Measurements from ENCODE around the gene ZCCHC3.

Gene ZCCHC3

GRCh38 chr20:286508-286907 lies 10.9 kb upstream of the ZCCHC3 start:
- no peak for DNase-seq

GRCh38 chr20:288956-289692 lies 8.2 kb upstream of the ZCCHC3 start:
- DNase-seq = no peak

- no peak for DNase-seq
Measured at GRCh38 chr20:289693-290083, 7.7 kb upstream of the ZCCHC3 start.

GRCh38 chr20:290084-290831 lies 7.1 kb upstream of the ZCCHC3 start, which contains the start of gene C20orf96:
Gene C20orf96, minus strand, starts transcription at chr20:290750. Its CDS starts 140 bp downstream, at chr20:290610.
- peak; percentile 86 for DNase-seq

GRCh38 chr20:294602-295001 lies 2.8 kb upstream of the ZCCHC3 start:
- DNase-seq = no peak

- DNase-seq = no peak
Measured at GRCh38 chr20:295804-296203, 1.6 kb upstream of the ZCCHC3 start.

GRCh38 chr20:297925-298775 lies 780 bp downstream of the ZCCHC3 start:
- DNase-seq = peak; percentile 36

- DNase-seq = no peak
Measured at GRCh38 chr20:298776-299391, 1.5 kb downstream of the ZCCHC3 start.

- no peak for DNase-seq
Measured at GRCh38 chr20:300345-300990, 3.1 kb downstream of the ZCCHC3 start.

- DNase-seq = no peak
Measured at GRCh38 chr20:301886-302848, 4.8 kb downstream of the ZCCHC3 start.

GRCh38 chr20:305745-306144 lies 8.4 kb downstream of the ZCCHC3 start:
- DNase-seq = no peak

- no peak for DNase-seq
Measured at GRCh38 chr20:308427-309038, 11.2 kb downstream of the ZCCHC3 start.

- DNase-seq = no peak
Measured at GRCh38 chr20:309306-309840, 12.0 kb downstream of the ZCCHC3 start.

- DNase-seq = peak; percentile 95
Measured at GRCh38 chr20:309841-310644, 12.7 kb downstream of the ZCCHC3 start.

- DNase-seq = no peak
Measured at GRCh38 chr20:310645-311044, 13.3 kb downstream of the ZCCHC3 start.

- no peak for DNase-seq
Measured at GRCh38 chr20:311609-312008, 14.2 kb downstream of the ZCCHC3 start.

GRCh38 chr20:312067-312466 lies 14.7 kb downstream of the ZCCHC3 start:
- no peak for DNase-seq

- no peak for DNase-seq
Measured at GRCh38 chr20:312866-313265, 15.5 kb downstream of the ZCCHC3 start.

- DNase-seq = no peak
Measured at GRCh38 chr20:313402-313801, 16.0 kb downstream of the ZCCHC3 start.

- DNase-seq = no peak
Measured at GRCh38 chr20:313948-314347, 16.6 kb downstream of the ZCCHC3 start.
